NCI-H2171 treated with DMSO at 0.1 percent for 48 hours (cell line): ENCODE measurements around the gene NINJ1.
"Not testable (repeated sequence)": the region's sequence is repeated elsewhere in the genome, so short reads cannot be mapped to it uniquely, and the experiment has no call there.

Experiments
- DNase-seq: peaks from one replicate; lab custom pipeline; 2025; lab: John Stamatoyannopoulos, UW

Gene NINJ1

DNA sequence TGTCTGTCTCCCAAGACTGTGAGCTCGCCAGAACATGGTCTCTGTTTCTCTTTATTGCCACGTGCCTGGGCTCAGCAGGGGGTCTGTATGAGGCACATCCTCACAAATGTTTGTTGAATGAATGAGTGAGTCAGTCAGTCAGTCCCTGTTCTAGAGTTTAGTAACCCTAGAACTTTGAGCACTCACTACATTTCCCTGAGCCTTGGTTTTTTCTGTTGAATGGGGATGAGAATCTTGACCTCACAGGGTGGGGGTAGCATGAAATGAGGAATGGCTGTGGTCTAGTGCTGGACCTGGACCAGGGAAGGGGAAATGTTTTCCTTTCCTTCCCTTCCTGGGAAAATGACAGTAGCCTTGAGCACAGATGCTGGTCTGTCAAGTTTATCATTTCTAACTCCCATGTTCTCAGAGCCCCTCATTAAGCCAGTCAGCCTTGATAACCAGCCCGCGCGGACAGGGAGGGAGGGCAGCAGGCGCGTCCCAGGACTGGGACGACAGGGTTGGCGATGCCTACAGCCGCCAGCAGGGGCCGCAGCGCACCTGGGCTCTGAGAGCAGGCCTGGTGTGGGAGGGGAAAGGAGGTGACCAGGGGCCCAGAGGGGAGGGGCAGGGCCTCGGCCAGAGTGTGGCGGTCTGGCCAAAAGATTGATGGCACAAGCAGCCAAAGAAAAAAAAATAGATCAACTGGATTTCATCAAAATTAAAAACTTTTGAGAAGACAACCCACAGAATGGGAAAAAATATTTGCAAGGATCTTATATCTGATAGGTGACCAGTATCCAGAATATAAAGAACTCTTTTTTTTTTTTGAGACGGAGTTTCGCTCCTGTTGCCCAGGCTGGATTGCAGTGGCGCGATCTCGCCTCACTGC is 25.8 kb upstream of the NINJ1 start:
- DNase-seq = peak; percentile 40

DNA sequence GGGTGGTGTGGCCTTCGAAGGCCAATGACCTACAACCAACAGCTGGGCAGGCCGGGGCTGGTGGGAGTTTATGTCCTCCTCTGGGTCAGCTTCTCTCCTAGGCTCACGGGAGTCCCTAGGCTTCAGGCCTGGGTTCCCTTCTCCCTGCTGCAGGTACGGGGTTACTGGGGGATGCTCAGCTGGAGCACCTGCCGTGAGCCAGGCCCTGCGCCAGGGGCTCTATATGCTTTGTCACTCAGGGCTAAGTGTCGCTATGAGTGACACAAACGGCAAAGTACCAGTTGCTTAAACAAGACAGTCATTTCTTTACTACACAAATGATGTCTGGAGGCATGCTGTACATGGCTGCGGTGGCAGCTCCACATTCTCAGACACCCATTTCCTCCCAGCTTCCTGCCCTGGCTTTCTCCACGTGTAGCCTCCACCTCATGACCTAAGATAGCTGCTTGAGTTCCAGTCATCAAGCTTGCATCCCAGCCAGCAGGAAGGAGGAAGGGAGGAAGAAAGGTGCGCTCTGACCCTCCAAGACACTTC is 22.5 kb upstream of the NINJ1 start:
- no peak for DNase-seq

DNA sequence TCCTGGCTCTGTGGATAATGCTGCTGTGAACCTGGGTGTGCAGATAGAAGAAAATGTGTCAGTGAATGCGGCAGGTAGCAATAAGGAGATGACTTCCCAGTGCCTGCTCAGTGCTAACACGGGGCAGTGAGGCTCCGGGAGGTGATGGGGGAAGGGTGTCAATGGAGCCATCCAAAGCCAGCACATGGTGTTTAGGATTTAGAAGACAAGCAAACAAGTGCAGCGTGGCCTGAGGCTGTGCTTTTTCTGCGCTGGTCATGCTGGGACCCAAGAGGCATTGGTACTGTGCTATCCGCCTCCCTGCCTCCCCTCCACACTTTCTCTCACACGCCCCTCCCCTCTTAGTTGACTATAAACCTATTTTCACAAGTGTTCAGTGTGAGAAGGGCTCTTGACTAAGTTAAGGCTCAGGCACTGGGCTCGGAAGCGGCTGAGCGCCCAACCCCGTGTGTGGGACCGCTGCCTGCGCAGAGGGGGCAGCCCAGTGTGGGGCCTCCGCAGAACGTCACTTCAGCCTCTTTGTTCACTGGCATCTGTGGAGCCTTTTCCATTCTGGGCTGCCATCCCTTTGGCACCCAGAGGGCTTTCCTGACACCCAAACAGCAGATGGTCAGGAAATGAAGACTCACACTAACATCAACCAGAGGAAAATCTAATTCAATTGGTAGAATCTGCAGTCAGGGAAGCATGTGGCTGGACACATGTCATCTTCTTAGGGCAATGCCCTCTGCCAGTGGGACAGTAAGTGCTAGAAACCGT is 21.8 kb upstream of the NINJ1 start:
- DNase-seq = peak; percentile 80

DNA sequence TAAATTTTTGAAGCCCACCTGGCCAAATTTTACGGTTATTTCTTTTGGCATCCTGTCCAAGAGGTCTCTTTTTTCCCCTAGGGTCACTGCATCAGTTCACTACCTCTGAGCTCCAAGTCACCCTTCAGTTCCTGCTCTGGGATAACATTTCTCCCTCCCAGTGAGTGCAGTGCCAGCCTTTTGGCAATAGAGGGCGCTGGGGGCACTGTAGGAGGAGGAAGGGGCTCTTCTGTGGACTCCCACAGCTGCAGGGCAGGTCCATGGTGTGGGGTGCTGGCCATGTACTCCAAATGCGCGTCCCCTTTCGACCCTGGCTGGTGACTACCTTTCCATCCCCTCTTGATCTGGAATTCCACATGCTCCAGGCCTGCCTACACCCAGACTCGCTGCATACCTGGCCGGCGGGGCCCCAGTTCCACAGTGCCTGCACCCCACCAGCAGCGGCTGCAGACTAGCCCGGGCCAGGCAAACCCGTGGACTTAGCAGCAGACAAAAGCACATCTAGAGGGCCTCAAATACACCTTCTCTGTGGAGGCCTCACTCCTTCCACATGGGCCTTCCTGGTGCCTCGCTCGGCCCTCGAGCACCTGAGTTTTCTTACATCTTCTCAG is 20.3 kb upstream of the NINJ1 start:
- DNase-seq = no peak

DNA sequence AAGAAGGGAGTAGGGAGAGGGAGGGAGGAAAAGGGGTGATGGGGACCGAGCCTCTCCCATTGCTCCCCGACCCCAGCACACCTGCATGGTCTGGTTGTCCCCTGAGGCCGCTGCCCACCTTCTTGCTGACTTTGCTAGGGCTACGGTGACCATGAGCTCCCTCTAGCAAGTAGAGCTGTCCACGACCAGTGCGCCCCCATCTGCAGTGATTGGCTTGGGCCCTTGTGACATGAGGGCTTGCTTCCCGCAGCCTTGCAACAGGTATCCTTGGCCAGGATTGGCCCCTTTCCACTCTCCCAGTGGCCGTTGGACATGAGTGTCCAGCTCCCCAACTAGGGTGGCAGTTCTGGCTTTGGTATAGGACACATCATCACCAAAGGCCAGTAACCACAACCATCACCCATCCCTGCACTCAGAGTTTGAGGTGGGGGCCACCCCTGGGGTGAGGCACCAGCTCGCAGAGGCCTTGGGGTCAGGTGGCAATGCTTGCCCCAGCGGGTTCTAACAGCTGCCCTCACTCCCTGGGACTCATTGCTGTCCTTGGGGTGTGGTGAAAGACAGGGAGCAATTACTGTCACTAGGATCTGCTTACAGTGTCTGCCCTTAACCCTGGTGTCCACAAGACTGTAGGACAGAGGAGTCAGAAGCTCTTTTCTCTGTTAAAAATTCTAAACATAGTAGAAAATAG is 17.2 kb upstream of the NINJ1 start:
- DNase-seq = no peak

DNA sequence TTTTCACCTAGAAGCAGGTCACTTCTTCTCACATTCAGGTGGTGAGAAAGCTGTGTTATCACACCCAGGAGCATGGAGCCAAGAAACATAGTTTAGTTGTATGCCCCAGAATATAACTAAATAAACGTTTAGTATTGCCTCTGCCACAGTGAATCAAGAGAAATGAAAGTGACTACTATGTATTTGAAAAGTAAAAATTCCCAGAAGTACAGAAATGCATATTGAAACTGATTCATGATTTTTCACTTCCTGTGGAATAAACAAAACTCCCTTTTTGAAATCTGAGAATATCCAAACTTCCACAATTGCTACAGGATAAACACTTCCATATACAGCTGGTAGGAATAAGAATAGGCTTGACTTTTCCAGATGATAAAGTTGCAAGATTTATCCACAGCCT is 15.3 kb upstream of the NINJ1 start:
- no peak for DNase-seq

DNA sequence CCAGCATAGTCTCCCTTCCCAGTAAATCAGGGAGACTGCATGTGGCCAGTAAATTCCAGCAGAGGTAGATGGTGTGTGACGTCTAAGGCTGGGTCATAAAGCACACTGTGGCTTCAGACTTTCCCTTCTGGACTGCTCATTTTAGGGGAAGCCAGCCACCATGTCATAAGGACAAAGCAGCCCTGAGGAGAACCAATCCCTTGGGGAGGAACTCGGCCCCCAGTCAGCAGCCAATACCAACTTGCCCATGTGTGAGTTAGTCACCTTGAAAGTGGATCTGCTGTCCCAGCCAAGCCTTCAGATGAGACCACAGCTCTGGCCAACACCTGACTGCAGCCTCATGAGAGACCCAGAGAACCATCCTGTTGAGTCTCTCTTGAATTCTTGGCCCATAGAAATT is 14.7 kb upstream of the NINJ1 start:
- no peak for DNase-seq

DNA sequence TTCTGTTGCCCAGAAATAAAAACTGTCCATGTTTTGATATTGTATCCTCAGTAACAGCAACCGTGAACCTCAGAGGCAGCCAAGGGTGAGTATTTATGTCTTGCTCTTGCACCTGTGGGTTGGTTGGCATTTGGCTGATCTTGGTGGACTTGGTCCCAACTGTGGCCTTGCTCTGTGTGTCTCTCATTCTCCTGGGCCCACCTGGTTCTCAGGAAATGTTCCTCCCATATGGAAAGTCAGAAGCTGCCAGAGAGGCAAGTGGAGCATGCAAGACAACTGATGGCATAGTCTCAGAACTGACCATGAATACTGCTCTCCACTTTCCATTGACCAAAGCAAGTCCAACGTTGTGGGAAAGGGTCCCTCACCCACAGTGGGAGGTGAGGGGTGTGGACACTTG is 13.6 kb upstream of the NINJ1 start:
- no peak for DNase-seq

DNA sequence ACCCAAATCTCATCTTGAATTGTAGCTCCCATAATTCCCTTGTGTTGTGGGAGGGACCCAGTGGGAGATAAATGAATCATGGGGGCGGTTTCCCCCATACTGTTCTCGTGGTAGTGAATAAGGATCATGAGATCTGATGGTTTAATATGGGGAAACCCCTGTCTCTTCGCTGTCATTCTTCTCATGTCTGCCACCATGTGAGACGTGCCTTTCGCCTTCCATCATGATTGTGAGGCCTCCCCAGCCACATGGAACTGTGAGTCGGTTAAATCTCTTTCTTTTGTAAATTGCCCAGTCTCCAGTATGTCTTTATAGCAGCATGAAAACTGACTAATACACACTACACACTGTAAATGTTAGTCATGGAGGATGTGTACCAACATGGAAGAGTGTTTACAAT is 12.6 kb upstream of the NINJ1 start:
- not testable (repeated sequence) for DNase-seq

DNA sequence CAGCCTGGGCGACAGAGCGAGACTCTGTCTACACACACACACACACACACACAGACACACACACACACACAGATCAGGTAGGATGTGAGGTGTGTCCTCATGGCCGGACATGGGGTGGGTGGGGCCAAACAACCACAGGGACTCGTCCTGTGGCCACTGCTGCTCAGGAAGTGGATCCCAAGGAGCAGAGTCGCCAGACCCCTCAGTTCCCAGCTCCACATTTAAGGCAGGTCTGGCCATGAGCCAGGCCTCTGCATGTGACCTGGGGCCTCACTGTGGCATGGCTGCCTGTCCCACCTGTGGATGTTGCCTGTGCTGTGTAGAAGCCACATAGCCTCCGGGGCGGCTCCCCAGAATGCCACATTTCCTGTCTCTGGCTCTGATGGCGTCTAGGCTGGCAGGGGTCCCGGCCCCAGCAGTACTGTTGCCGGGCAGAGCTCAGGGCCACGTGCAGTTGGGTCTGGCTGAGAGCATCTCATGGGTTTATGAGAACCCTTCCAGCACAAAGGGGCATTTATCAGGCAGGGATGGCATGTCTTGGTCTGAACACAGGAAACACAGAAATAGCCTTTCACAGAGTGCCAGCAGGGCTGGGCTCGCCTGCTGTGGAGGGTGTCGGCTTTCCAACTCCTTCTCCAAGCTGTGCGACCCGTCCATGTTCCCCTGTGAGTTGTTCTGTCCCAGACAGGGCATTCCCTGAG is 9.9 kb upstream of the NINJ1 start:
- DNase-seq = peak; percentile 16

DNA sequence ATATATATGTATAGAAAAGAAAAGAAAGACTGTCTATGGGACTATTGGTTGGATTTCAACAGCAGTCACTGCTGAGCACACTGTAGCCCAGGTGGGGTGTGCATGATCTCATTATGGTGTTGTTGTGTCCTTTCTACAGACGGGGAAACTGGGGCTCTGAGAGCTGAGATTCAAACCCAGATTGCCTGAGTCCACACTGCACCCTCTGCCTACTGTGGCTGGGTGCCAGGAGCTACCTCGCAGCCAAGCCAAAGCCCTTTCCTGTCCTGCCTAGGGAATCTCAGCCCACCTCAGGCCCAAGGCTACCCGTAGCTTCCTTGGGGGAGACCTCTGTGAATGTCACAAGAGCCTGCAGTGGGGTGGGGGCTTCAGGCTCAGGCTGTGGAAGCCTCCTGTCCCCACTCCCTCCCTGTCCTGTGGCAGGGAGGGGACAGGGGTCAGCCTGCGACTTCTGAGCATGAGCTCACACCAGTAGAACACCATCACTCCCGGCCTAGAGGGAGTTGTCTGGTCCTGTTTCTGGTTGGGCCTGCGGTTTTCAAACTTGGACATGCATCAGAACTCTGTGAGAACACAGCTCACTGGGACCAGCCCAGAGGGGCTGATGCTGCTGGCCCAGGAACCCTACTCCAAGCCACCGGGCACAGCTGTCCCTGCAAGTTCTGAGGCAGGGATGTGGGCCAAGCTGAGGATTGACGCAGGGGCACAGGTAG is 7.9 kb upstream of the NINJ1 start:
- no peak for DNase-seq

DNA sequence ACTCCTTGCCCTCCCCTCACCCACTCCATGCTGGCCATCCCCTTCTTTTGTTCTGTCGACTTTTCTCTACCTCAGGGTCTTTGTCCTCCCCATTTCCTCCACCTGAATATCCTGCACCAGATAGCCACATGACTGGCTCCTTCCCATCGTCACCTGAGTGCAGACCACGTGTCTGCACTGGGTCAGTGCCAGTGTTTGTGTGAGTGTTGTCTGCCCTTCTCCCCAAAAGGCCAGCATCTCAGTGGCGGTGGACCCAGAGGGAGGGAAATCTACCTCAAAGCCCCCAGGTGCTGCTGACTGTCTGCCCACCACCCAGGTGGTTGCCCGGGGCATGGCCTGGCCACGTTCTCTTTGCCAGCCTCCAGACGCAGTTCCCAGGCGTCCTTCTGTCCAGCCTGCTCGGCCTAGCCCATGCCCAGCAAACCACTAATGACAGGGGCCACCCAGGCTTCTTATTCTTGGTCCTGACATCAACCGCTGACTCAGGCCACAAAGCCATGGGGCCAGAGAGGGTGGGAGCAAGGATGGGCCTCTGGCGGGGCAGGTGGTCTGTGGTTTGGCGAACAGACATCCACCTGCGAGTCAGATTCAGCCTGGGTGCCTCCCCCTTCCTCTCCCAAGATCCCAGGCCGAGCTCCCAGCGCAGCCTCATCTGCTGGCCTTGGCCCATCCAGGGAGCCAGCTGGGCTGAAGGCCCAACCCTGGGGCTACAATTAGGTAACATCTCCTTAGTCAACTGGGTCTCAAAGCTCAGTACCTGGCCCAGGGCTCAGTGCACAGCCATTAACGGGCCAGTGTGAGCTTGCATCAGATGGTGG is 5.5 kb upstream of the NINJ1 start:
- DNase-seq = no peak

DNA sequence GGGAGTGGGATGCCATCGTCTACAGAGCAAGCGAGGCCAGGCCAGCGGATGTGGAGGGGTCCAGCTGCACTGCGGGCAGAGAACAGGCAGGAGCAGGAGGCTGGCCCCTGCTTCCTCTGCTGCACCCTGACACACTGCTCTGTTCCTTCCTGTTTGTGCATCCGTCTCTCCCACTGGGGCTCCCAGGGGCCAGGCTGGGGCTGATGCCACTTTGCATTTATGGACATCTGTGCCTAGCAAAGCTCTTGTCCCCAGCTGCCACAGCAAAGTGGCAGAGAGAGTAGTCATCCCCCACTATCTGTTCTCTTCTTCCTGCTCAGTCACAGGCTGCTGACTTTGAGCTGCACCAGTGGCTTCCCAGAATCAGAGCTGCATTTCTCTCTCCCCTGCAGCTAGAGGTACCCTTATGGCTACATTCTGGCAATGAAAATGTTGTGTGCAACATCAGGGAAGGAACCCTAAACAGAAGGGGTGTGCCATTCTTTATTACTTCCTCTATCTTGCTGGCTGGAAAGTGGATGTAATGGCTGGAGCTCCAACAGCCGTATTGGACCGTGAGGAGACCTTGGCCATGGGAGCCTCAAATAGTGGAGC is 4.2 kb upstream of the NINJ1 start:
- peak; percentile 12 for DNase-seq

DNA sequence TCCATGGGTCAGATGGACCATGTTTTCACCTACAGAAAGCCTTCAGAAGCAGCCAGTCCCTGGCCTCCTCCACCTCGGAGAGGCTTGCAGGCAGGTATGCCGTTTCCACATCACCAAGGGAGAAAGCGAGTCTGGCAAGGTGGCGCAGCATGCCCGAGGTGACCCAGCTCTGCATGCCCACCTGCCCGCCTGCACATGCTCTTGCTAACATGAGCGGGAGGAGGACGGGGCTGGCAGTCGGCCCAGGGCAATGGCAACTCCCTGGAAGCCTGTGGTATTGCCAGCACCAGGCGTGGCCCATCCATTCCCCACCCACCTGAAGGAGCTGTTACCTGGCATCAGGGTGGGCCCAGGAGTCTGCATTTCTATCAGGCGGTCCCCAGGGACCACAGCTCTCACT is 3.3 kb upstream of the NINJ1 start:
- no peak for DNase-seq

DNA sequence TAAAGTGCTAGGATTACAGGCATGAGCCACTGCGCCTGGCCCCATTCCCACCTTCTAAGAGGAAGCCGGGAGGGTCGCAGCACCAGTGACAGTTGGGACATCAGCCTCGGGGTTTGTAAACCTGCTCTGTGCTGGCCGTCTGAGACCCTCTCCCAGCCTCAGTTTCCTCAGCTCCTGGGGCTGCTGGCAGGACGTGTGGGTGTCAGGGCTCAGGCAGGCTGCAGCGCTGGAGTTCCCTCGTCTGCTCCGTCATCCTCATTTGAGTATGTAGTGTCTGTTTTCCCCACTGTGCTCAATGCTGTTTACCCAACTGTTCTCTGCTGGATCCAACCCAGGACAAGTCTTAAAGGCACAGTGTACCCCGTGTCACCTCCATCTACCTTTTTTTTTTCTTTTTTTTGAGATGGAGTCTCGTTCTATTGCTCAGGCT is 2.0 kb upstream of the NINJ1 start:
- peak; percentile 62 for DNase-seq

DNA sequence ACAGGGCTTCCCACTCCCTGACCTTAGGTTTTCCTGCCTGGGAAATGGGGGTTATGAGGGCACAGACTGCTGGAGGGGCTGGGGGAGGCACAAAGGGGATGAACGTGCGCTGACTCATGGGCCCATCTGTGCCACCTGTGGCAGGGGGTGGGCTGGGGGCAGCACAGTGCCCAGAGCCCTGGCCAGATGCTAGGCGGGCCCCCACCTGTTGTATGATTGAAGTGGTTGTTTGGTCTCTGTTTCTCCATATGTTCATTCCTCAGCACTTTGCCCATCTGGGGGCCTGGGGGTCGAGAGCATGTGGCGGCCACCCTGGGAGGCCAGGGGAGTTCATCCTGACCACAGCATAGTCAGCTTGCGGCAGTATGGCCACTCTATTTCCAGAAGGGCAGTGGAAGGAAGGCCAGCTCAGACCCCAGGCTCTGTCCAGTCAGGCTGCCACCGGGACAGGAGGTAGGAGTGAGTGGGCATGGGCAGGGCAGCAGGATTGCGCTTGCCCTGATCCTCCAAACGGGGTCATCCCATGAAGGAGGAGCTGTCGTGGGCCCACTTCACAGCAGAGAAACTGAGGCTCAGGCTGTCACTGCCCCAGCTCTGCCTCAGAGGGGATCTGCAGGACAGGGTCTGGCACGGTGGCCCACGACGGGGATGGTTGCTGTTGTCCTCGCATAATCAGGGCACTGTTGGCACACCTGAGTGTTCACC is 841 bp upstream of the NINJ1 start:
- DNase-seq = no peak

DNA sequence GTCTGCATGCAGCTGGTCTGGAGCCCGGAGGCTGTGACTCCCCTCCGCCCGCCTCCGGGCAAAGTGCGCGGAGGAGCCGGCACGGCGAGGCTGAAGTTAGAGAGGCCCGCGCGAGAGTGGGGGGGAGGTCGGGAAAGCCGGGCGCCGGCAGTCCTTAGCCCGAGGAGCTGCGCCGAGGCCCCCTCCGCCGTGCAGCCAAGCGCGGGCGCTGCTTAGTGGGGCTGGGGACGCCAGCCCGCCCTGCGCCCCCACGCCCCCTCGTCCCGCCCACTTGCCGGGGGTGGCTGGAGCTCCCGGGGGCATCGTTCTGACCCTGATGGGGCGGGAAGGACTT is 403 bp downstream of the NINJ1 start:
- no peak for DNase-seq

DNA sequence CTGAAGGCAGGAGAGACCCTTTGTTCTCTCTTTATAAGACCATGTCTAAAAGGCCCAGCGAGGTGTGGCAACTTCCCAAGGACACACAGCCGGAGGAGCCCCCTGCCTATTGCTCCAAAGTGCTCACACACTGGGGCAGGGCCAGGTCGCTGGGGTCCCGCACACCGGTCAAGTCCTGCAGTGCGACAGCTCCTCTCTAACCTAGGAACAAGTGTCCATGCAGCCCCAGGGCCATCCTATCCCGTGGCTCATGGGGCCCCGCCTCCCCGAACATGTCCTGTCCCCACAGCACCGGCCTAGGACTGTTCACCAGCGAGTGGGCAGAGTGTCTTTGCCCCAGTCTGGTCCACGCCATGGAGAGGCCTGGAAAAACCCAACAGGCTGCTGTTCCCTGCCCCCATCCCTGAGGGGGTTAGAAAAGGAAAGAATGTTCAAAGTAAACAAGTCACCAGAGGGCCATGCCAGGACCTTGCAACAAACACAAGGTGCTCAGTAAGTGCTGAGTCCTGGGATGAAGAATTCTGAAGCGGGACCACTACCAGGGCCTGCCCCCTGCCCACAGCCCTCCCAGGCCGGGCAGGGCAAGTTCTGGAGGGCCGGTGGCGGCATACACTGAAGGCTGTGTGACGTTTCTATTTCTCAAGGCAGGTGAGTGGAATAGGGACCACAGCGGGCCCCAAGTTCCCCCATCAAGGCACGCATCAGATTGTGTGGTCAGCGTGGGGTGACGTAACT is 938 bp downstream of the NINJ1 start:
- DNase-seq = no peak
